K562 (cell line): Measurements from ENCODE around the gene PSMA7. TPM values are rescaled to one million over a fixed set of nuclear protein-coding genes. Genes with fewer than 3 reads are reported as not detected.

Source experiments
- ATAC-seq: fragments of 200-7000 bp; cut with Tn5 transposase; 3 replicates; pipeline ENCODE4 v1.9.1; 2020; ENCODE audit warnings: moderate library complexity
- BruUV-seq: library from RNA; stranded (reverse); fragments of 400-500 nt; replicated peaks from 2 replicates; lab custom pipeline; 2021; lab: Mats Ljungman, UMichigan
- CTCF ChIA-PET: fragments of 300-600 bp; formaldehyde crosslinking; extraction: SDS; loops from one replicate; lab custom pipeline; 2021; ENCODE audit warnings: low intra/inter-chr PET ratio; lab: Yijun Ruan, JAX
- POLR2A ChIA-PET: fragments of 300-600, 350-650 bp; sonication (Branson Sonifier 250); formaldehyde crosslinking; extraction: SDS; loops from one replicate; lab custom pipeline; 2021; ENCODE audit warnings: antibody characterized with exemption, inconsistent platforms; lab: Yijun Ruan, JAX
- DNase-seq, 4 experiments: peaks; one replicate each; pipeline versions ENCODE4 v3.0.0 to v3.0.0-alpha.2; 2011 to 2018; ENCODE audit warnings: low spot score in 3 of 4, mixed read lengths in 3 of 4; ENCODE audit errors: extremely low read depth in 1 of 4
- FAIRE-seq: peaks from 2 replicates; lab custom pipeline; 2011; peaks lifted over from hg19 to GRCh38; lab: Jason Lieb, UNC
- H2AFZ ChIP-seq: 2 replicates; pipeline ENCODE4 v1.6.0; 2011; ENCODE audit warnings: low read depth, low read length, control low read depth, inconsistent platforms
- H3K27ac ChIP-seq: fragments of 200-600 bp; 3 replicates; pipeline ENCODE4 v1.8.0; 2011; ENCODE audit warnings: low read depth, mild to moderate bottlenecking, control low read depth, inconsistent platforms, low read length, moderate library complexity, mixed read lengths; ENCODE audit errors: extremely low read depth
- H3K27me3 ChIP-seq, 2 experiments: fragments of 300-600 bp in 1 of 2; 2 replicates in 1 of 2; 3 replicates in 1 of 2; pipeline versions ENCODE4 v1.6.0 to v1.8.0; 2011; ENCODE audit warnings: inconsistent platforms in 2 of 2, low read length in 2 of 2, mild to moderate bottlenecking in 1 of 2, mixed read lengths in 1 of 2, moderate library complexity in 1 of 2; ENCODE audit not compliant: control insufficient read depth in 2 of 2, insufficient read depth in 2 of 2
- H3K36me3 ChIP-seq: fragments of 300-600 bp; 3 replicates; pipeline ENCODE4 v1.8.0; 2011; ENCODE audit warnings: mild to moderate bottlenecking, low read length, inconsistent platforms; ENCODE audit not compliant: control insufficient read depth, insufficient read depth
- H3K4me1 ChIP-seq, 2 experiments: fragments of 200-600 bp in 1 of 2; replicated peaks in 1 of 2; 2 replicates in 1 of 2; 3 replicates in 1 of 2; pipeline versions ENCODE4 v1.5.1 to v1.8.0; 2011; ENCODE audit warnings: inconsistent platforms in 2 of 2, low read length in 2 of 2, mild to moderate bottlenecking in 1 of 2, mixed read lengths in 1 of 2, moderate library complexity in 1 of 2; ENCODE audit not compliant: control insufficient read depth in 2 of 2, insufficient read depth in 2 of 2
- H3K4me2 ChIP-seq: 2 replicates; pipeline ENCODE4 v1.6.1; 2011; ENCODE audit warnings: low read length, control low read depth, inconsistent platforms, mixed read lengths; ENCODE audit not compliant: insufficient read depth
- H3K4me3 ChIP-seq: fragments of 200-600 bp; sonication (generic), shearing (Covaris generic); 2 replicates; pipeline ENCODE4 v1.5.1; 2016; ENCODE audit warnings: control low read depth, inconsistent platforms
- H3K79me2 ChIP-seq: fragments of 200-600 bp; 3 replicates; pipeline ENCODE4 v1.8.0; 2011; ENCODE audit warnings: low read length, inconsistent platforms; ENCODE audit not compliant: control insufficient read depth, insufficient read depth
- H3K9ac ChIP-seq, 2 experiments: 2 replicates each; pipeline versions ENCODE4 v1.6.0 to v1.6.1; 2011; ENCODE audit warnings: low read depth in 2 of 2, low read length in 2 of 2, control low read depth in 1 of 2, inconsistent platforms in 1 of 2, mild to moderate bottlenecking in 1 of 2, mixed read lengths in 1 of 2; ENCODE audit not compliant: insufficient read depth in 1 of 2
- H3K9me1 ChIP-seq: one replicate; pipeline ENCODE4 v1.6.0; 2011; ENCODE audit warnings: inconsistent platforms, mild to moderate bottlenecking, low read length, moderate library complexity; ENCODE audit not compliant: control insufficient read depth, insufficient read depth
- H3K9me3 ChIP-seq: replicated peaks from 2 replicates; pipeline ENCODE4 v1.5.1; 2011; ENCODE audit warnings: low read depth, low read length, inconsistent platforms; ENCODE audit not compliant: control insufficient read depth, insufficient read depth
- H4K20me1 ChIP-seq: replicated peaks from 2 replicates; pipeline ENCODE4 v1.6.1; 2011; ENCODE audit warnings: low read length, inconsistent platforms, mixed read lengths; ENCODE audit not compliant: control insufficient read depth, insufficient read depth
- EGR1 ChIP-seq: fragments of 450-650 bp; conservative IDR thresholded peaks from 2 replicates; pipeline ENCODE4 v1.6.1; 2017; ENCODE audit warnings: mild to moderate bottlenecking
- MEF2A ChIP-seq: IDR thresholded peaks from 2 replicates; pipeline ENCODE4 v1.6.1; 2011; ENCODE audit warnings: low read depth, mild to moderate bottlenecking, low read length, moderate library complexity; ENCODE audit not compliant: control insufficient read depth
- RBBP5 ChIP-seq: fragments of 200-600 bp; sonication (generic); IDR thresholded peaks from 2 replicates; pipeline ENCODE4 v1.6.1; 2012; ENCODE audit warnings: borderline replicate concordance, mild to moderate bottlenecking, low read length, control low read depth, inconsistent platforms; ENCODE audit not compliant: insufficient read depth, poor library complexity, severe bottlenecking
- RBFOX2 ChIP-seq: fragments of 200-400 bp; formaldehyde crosslinking; IDR thresholded peaks from 2 replicates; pipeline ENCODE4 v1.6.1; 2017; ENCODE audit warnings: low read depth, mild to moderate bottlenecking, low read length, moderate library complexity
- ZBTB1 ChIP-seq: sonication (generic); formaldehyde crosslinking; IDR thresholded peaks from 2 replicates; pipeline ENCODE4 v1.8.1; 2023; ENCODE audit warnings: missing genetic modification reagents, low read depth, mild to moderate bottlenecking, borderline replicate concordance
- ZFX ChIP-seq: sonication (generic); formaldehyde crosslinking; IDR thresholded peaks from 2 replicates; pipeline ENCODE4 v1.8.0; 2022; ENCODE audit warnings: mild to moderate bottlenecking, missing genetic modification reagents, moderate library complexity
- ZNF217 ChIP-seq: sonication (generic); formaldehyde crosslinking; IDR thresholded peaks from 2 replicates; pipeline ENCODE4 v1.8.0; 2022; ENCODE audit warnings: mild to moderate bottlenecking, missing genetic modification reagents
- ZNF75A ChIP-seq: fragments of 450-650 bp; formaldehyde crosslinking; IDR thresholded peaks from 2 replicates; pipeline ENCODE4 v1.4.0; 2020; ENCODE audit warnings: mild to moderate bottlenecking
- WGBS: fragments of 100-300 bp; shearing (Covaris generic); methylation state at CpG from one replicate; pipeline ENCODE4 v1.1.6; 2016; ENCODE audit warnings: low coverage, mixed read lengths; ENCODE audit not compliant: insufficient coverage; ENCODE audit errors: missing lambda C conversion rate; 5-methylcytosine and 5-hydroxymethylcytosine counted together
- in situ Hi-C: fragments of 300-500 bp; cut with MboI; formaldehyde crosslinking; loops from 4 replicates; pipeline ENCODE4 v1.15.0; 2018; ENCODE audit warnings: inconsistent platforms, mixed read lengths
- intact Hi-C: fragments of 100-400 bp; cut with micrococcal nuclease; formaldehyde crosslinking; loops from 2 replicates; pipeline ENCODE4 v1.14.2; 2022
- polyA plus RNA-seq, 8 experiments: library from polyadenylated mRNA; depleted of rRNA in 4 of 8; stranded (reverse) in 5 of 8; unstranded in 3 of 8; fragments of >200 nt; fragmentation: Nextera tagmentation in 2 of 8; fragmentation: Illumina TruSeq in 1 of 8; extraction: Ambion mirVana in 2 of 8; extraction: Trizol in 1 of 8; gene quantifications; 2 replicates each; pipeline versions ENCODE4 v1.2.1 to v1.2.3, GENCODE V29; 2011 to 2014; ENCODE audit warnings: inconsistent platforms in 1 of 8, missing spikeins in 1 of 8
- total RNA-seq, 7 experiments: library from RNA; depleted of rRNA in 6 of 7; stranded (reverse); fragments of >200 nt in 6 of 7; fragmentation: Illumina TruSeq in 2 of 7; extraction: Trizol in 2 of 7; gene quantifications; 2 replicates each; pipeline versions ENCODE4 v1.2.1 to v1.2.3, GENCODE V29; 2011 to 2021; ENCODE audit warnings: low replicate concordance in 1 of 7
- TF ChIP-seq, protein P1 (sequence below): fragments of 250-450 bp; sonication (Bioruptor Pico); IDR thresholded peaks from 2 replicates; pipeline ENCODE4 v1.4.0; 2020
- TF ChIP-seq, protein P2 (sequence below): fragments of 450-650 bp; IDR thresholded peaks from 2 replicates; pipeline ENCODE4 v1.6.1; 2018; ENCODE audit not compliant: partially characterized antibody

Gene PSMA7
- total and polyA plus RNA-seq, 9 of the 15 experiments (the other 6 are each of a cell fraction or from before 2014, with no cell fraction given) = 257 to 510 (median 393) TPM

DNA sequence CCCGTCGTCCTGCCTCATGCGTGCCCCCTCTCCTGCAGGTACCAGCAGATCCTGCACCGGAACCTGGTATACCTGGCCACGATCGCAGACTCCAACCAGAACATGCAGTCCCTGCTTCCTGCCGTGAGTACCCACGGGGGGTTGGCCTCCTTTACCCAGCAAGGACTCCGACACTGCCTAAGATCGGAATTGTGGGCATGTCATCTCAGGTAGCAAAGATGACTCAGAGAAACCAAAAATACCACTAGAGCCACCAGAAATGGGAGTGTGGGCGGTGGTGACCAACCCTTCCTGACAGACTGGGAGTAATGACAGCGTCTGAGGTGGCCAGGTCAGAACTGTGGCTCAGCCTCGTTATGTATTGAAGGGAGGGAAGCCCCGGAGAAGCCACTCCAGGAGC, 16.6 kb upstream of the PSMA7 start:
- FAIRE-seq (no peak), DNase-seq (peak in 1 of 4 experiments; percentile 42), ATAC-seq (no peak)
- H3K9me1 ChIP-seq = peaks cover 5% of the 10 kb centered on the region
- no peaks in the 10 kb centered on the region for H3K9me3 ChIP-seq
- no peak overlapping the region for H3K4me2 ChIP-seq
- ChIA-PET CTCF (no interaction called here), POLR2A (no interaction called here)
- no peak overlapping the region; the same call in 2 of the 3 replicates for H3K27ac ChIP-seq
- in situ Hi-C loops = no loop called here
- peak overlapping the region in 1 of 2 experiments; percentile 58; a peak in 1 of 4 replicates for H3K9ac ChIP-seq
- TF ChIP-seq, protein P1, sequence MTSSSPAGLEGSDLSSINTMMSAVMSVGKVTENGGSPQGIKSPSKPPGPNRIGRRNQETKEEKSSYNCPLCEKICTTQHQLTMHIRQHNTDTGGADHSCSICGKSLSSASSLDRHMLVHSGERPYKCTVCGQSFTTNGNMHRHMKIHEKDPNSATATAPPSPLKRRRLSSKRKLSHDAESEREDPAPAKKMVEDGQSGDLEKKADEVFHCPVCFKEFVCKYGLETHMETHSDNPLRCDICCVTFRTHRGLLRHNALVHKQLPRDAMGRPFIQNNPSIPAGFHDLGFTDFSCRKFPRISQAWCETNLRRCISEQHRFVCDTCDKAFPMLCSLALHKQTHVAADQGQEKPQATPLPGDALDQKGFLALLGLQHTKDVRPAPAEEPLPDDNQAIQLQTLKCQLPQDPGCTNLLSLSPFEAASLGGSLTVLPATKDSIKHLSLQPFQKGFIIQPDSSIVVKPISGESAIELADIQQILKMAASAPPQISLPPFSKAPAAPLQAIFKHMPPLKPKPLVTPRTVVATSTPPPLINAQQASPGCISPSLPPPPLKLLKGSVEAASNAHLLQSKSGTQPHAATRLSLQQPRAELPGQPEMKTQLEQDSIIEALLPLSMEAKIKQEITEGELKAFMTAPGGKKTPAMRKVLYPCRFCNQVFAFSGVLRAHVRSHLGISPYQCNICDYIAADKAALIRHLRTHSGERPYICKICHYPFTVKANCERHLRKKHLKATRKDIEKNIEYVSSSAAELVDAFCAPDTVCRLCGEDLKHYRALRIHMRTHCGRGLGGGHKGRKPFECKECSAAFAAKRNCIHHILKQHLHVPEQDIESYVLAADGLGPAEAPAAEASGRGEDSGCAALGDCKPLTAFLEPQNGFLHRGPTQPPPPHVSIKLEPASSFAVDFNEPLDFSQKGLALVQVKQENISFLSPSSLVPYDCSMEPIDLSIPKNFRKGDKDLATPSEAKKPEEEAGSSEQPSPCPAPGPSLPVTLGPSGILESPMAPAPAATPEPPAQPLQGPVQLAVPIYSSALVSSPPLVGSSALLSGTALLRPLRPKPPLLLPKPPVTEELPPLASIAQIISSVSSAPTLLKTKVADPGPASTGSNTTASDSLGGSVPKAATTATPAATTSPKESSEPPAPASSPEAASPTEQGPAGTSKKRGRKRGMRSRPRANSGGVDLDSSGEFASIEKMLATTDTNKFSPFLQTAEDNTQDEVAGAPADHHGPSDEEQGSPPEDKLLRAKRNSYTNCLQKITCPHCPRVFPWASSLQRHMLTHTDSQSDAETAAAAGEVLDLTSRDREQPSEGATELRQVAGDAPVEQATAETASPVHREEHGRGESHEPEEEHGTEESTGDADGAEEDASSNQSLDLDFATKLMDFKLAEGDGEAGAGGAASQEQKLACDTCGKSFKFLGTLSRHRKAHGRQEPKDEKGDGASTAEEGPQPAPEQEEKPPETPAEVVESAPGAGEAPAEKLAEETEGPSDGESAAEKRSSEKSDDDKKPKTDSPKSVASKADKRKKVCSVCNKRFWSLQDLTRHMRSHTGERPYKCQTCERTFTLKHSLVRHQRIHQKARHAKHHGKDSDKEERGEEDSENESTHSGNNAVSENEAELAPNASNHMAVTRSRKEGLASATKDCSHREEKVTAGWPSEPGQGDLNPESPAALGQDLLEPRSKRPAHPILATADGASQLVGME = no peak
- TF ChIP-seq ZNF75A (CRISPR knock-in tag) (no peak), RBFOX2 (no peak), RBBP5 (no peak), ZFX (CRISPR knock-in tag) (no peak), ZNF217 (no peak), MEF2A (peak; percentile 46; the same call in 1 of the 2 replicates), EGR1 (peak; percentile 76), ZBTB1 (peak; percentile 88)
- TF ChIP-seq, protein P2, sequence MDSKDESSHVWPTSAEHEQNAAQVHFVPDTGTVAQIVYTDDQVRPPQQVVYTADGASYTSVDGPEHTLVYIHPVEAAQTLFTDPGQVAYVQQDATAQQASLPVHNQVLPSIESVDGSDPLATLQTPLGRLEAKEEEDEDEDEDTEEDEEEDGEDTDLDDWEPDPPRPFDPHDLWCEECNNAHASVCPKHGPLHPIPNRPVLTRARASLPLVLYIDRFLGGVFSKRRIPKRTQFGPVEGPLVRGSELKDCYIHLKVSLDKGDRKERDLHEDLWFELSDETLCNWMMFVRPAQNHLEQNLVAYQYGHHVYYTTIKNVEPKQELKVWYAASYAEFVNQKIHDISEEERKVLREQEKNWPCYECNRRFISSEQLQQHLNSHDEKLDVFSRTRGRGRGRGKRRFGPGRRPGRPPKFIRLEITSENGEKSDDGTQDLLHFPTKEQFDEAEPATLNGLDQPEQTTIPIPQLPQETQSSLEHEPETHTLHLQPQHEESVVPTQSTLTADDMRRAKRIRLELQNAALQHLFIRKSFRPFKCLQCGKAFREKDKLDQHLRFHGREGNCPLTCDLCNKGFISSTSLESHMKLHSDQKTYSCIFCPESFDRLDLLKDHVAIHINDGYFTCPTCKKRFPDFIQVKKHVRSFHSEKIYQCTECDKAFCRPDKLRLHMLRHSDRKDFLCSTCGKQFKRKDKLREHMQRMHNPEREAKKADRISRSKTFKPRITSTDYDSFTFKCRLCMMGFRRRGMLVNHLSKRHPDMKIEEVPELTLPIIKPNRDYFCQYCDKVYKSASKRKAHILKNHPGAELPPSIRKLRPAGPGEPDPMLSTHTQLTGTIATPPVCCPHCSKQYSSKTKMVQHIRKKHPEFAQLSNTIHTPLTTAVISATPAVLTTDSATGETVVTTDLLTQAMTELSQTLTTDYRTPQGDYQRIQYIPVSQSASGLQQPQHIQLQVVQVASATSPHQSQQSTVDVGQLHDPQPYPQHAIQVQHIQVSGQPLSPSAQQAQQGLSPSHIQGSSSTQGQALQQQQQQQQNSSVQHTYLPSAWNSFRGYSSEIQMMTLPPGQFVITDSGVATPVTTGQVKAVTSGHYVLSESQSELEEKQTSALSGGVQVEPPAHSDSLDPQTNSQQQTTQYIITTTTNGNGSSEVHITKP = no peak
- H4K20me1 ChIP-seq = peaks cover 18% of the 10 kb centered on the region
- no TSS peak for BruUV-seq
- WGBS = 85% methylated on average over 12 of the region's 14 CpGs
- intact Hi-C loops = loop anchor here (5.0 kb wide), 1 partner anchor 148 kb away; no protein-coding TSS in a partner anchor
- peaks cover 2 to 50% of the 10 kb centered on the region in 2 experiments; a peak in 3 of 5 replicates for H3K4me1 ChIP-seq
- H3K36me3 ChIP-seq = peaks cover 90% of the 10 kb centered on the region; the same call in 2 of the 3 replicates
- H3K79me2 ChIP-seq = peaks cover 44% of the 10 kb centered on the region
- no peak overlapping the region for H2AFZ ChIP-seq
- H3K27me3 ChIP-seq = no peaks in the 10 kb centered on the region
- H3K4me3 ChIP-seq = no peak overlapping the region
